ENCODE measurements around the gene RAB14. TPM values are rescaled to one million over a fixed set of nuclear protein-coding genes. Genes with fewer than 3 reads are reported as not detected.
A peak's percentile ranks its signal among the peaks of the same experiment; 100 is the strongest.

Gene RAB14
- polyA plus RNA-seq, 1 experiment = 18.3 TPM

- no peak for DNase-seq (ENCODE audit: low read depth)
- POLR2A ChIA-PET = no interaction called here
- CTCF ChIA-PET = interaction anchor here (0.7 to 5.7 kb wide), 35 partner anchors 7 to 226 kb away, joined by 3 to 89 read pairs (median 8); partner anchors contain the start of genes GSN and RAB14
- no peak overlapping the region for H3K4me3 ChIP-seq (ENCODE audit: low read depth, low read length)
- no peaks in the 10 kb centered on the region for H3K27me3 ChIP-seq (ENCODE audit: control insufficient read depth, insufficient read depth, low read length)
- no peak for TF ChIP-seq CTCF (IDR thresholded peaks at IDR 0.05; ENCODE audit: insufficient read depth, low read depth, low read length)
- H3K36me3 ChIP-seq (ENCODE audit: control insufficient read depth, insufficient read depth, low read length) = no peaks in the 10 kb centered on the region
Measured at GRCh38 chr9:121214005-121214404, 12.3 kb upstream of the RAB14 start.

GRCh38 chr9:121213136-121213806 is 11.6 kb upstream of the RAB14 start:
- no peaks in the 10 kb centered on the region for H3K36me3 ChIP-seq (ENCODE audit: control insufficient read depth, insufficient read depth, low read length)
- DNase-seq (ENCODE audit: low read depth) = peak; percentile 34
- no peak overlapping the region for H3K4me3 ChIP-seq (ENCODE audit: low read depth, low read length)
- peak; percentile 96 for TF ChIP-seq CTCF (IDR thresholded peaks at IDR 0.05; ENCODE audit: insufficient read depth, low read depth, low read length)
- no peaks in the 10 kb centered on the region for H3K27me3 ChIP-seq (ENCODE audit: control insufficient read depth, insufficient read depth, low read length)
- ChIA-PET CTCF (interaction anchor here (0.7 to 5.7 kb wide), 45 partner anchors 8 to 227 kb away, joined by 3 to 89 read pairs (median 6); partner anchors contain the start of genes GSN and RAB14), POLR2A (interaction anchor here (0.6 kb wide), 3 partner anchors 80 to 269 kb away, joined by 3 to 4 read pairs (median 3); no protein-coding TSS in a partner anchor)

GRCh38 chr9:121210536-121210935 is 8.9 kb upstream of the RAB14 start:
- Histone ChIP-seq H3K36me3 (ENCODE audit: control insufficient read depth, insufficient read depth, low read length) (no peaks in the 10 kb centered on the region), H3K4me3 (ENCODE audit: low read depth, low read length) (no peak overlapping the region), H3K27me3 (ENCODE audit: control insufficient read depth, insufficient read depth, low read length) (no peaks in the 10 kb centered on the region)
- TF ChIP-seq CTCF (IDR thresholded peaks at IDR 0.05; ENCODE audit: insufficient read depth, low read depth, low read length) = no peak
- ChIA-PET CTCF (interaction anchor here (0.8 to 1.8 kb wide), 3 partner anchors 9 to 190 kb away, joined by 3 to 4 read pairs (median 3); partner anchors contain the start of gene RAB14), POLR2A (no interaction called here)
- no peak for DNase-seq (ENCODE audit: low read depth)

GRCh38 chr9:121207371-121207940 is 5.8 kb upstream of the RAB14 start:
- no peaks in the 10 kb centered on the region for H3K27me3 ChIP-seq (ENCODE audit: control insufficient read depth, insufficient read depth, low read length)
- no peak for TF ChIP-seq CTCF (IDR thresholded peaks at IDR 0.05; ENCODE audit: insufficient read depth, low read depth, low read length)
- H3K36me3 ChIP-seq (ENCODE audit: control insufficient read depth, insufficient read depth, low read length) = no peaks in the 10 kb centered on the region
- no peak for DNase-seq (ENCODE audit: low read depth)
- H3K4me3 ChIP-seq (ENCODE audit: low read depth, low read length) = no peak overlapping the region
- POLR2A ChIA-PET = no interaction called here
- CTCF ChIA-PET = interaction anchor here (1.1 kb wide), 1 partner anchor 112 kb away, joined by 4 read pairs; no protein-coding TSS in a partner anchor
